ENCODE measurements around the gene GATA5.

Gene GATA5

GRCh38 chr20:62518911-62519310, 43.1 kb upstream of the GATA5 start:
- no peak for DNase-seq (ENCODE audit: low spot score)
- no peak overlapping the region for H3K4me3 ChIP-seq

DNA sequence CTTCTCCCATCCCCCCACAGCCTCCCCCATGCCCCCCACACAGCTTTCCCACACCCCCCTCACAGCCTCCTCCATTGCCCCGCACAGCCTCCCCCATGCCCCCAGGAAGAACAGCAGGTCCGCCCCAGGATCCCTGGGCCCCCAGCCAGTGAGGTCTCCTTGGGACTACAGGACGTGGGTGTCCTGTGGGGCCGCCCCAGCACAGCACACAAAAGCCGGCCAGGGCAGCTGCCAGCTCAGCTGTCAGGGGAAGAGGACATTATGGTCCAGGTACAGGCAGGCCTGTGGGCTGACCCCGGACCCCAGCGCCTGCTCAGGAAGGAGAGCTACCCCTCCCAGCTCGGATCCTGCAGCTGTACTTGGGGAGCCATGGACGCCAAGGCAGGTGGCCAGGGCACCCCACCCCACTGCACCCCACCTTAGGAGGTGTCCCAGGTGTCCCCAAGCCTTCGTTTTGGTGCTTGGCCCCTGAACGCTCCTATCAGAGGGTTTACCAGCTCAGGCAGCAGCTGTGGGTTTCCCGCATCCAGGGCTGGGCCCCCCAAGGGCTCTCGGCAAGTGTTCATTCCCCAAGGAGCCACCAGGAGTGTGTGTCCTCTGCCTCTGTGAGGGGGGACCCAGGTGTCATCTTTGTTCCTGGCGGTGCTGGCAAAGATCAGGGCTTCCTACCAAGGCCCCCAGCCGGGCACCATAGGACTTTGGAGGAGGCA, 42.3 kb upstream of the GATA5 start:
- Histone ChIP-seq H3K4me3 (no peak overlapping the region), H3K27ac (no peak overlapping the region)
- DNase-seq (ENCODE audit: low spot score): no peak
- TF ChIP-seq, protein P1, sequence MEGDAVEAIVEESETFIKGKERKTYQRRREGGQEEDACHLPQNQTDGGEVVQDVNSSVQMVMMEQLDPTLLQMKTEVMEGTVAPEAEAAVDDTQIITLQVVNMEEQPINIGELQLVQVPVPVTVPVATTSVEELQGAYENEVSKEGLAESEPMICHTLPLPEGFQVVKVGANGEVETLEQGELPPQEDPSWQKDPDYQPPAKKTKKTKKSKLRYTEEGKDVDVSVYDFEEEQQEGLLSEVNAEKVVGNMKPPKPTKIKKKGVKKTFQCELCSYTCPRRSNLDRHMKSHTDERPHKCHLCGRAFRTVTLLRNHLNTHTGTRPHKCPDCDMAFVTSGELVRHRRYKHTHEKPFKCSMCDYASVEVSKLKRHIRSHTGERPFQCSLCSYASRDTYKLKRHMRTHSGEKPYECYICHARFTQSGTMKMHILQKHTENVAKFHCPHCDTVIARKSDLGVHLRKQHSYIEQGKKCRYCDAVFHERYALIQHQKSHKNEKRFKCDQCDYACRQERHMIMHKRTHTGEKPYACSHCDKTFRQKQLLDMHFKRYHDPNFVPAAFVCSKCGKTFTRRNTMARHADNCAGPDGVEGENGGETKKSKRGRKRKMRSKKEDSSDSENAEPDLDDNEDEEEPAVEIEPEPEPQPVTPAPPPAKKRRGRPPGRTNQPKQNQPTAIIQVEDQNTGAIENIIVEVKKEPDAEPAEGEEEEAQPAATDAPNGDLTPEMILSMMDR (IDR thresholded peaks at IDR 0.05): no peak

More at GRCh38 chr20:62518911-62519310, 43.1 kb upstream of the GATA5 start:
- no peak overlapping the region for H3K27ac ChIP-seq
- TF ChIP-seq, protein P1 (IDR thresholded peaks at IDR 0.05): no peak

DNA sequence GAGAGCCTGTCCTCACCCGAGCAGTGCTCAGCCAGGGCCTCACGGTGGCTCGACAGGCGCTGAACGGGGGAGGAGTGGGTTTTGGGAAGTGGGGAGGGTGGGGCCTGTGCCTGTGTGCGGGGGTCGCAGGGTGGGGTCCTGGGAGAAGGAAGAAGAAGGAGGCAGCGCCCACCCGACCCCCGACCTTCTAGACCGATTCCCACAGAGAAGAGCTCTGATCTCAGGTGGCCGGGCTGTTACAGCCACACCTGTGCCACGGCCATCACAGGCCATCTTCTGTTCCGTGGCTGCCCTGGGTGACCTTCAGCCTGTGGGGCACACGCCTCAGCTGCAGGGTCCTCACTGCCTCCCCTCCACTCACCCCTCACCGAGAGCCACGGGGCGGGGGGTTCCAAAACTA, 41.4 kb upstream of the GATA5 start:
- H3K4me3 ChIP-seq: no peak overlapping the region
- no peak for DNase-seq (ENCODE audit: low spot score)
- TF ChIP-seq, protein P1 (IDR thresholded peaks at IDR 0.05): no peak
- no peak overlapping the region for H3K27ac ChIP-seq

DNA sequence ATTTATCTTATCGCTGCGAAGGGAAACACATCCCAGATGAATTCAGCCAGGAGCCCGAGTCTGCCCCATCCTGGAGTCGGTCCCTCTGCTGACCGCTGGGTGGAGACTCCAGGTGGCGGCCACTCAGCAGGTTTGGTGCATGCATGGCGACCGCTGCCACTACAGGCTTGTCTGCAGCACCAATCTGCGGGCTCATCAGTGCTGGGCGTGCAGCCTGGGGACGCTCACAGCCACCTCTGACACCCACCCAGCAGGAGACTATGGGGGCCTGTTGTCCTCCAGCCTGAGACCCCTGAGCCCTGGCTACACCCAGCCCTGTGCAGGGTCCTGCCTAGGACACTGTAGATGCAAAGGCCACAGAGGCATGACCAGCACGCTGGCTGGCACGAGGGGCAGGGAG, 40.5 kb upstream of the GATA5 start:
- H3K27ac ChIP-seq: no peak overlapping the region
- H3K4me3 ChIP-seq: no peak overlapping the region
- DNase-seq (ENCODE audit: low spot score): no peak
- TF ChIP-seq, protein P1 (IDR thresholded peaks at IDR 0.05): no peak

- TF ChIP-seq, protein P1 (IDR thresholded peaks at IDR 0.05): no peak
- DNase-seq (ENCODE audit: low spot score): no peak
- no peak overlapping the region for H3K4me3 ChIP-seq
- no peak overlapping the region for H3K27ac ChIP-seq
Observed at GRCh38 chr20:62515826-62516225, 40.0 kb upstream of the GATA5 start.

DNA sequence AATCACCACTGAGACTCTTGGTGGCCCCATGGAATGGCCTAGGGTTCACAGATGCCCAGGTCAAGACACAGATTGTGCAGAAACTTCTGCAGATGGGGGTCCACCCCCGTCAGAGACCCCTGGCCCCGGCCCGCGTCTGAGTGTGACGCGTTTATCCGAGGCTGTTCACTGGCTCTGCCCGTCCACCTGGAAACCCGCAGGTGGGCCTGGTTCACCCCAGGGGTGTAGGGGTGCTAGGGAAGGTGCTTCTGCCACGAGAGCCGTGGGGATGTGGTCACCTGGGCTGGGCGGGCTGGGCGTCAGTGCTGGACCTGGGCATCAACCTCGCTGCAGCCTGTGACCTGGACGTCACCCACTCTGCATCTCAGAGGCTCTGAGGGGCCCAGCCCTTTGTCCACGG, 39.5 kb upstream of the GATA5 start:
- TF ChIP-seq, protein P1 (IDR thresholded peaks at IDR 0.05): no peak
- Histone ChIP-seq H3K4me3 (no peak overlapping the region), H3K27ac (no peak overlapping the region)
- DNase-seq (ENCODE audit: low spot score): no peak

DNA sequence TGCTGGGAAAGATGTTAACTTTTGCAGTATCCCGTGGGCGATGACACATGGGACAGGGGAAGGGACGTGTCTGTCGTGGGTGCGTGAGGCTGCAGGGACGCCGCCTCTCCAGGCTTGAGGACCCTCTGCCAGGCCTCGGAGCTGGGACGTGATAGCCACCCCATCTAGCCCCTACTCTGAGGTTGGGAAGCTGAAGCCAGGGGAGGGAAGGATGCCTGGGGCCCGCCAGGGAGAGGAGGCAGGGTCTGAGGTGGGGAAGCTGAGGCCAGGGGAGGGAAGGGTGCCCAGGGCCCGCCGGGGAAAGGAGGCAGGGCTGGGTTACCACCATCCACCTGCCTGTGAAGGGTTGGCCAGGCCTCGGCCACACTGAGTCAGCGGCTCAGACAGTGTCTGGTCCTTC, 38.2 kb upstream of the GATA5 start:
- no peak overlapping the region for H3K4me3 ChIP-seq
- TF ChIP-seq, protein P1 (IDR thresholded peaks at IDR 0.05): no peak
- no peak overlapping the region for H3K27ac ChIP-seq
- no peak for DNase-seq (ENCODE audit: low spot score)
